NCI-H2227 treated with DMSO at 0.1 percent for 48 hours (cell line): ENCODE measurements around the gene LRIG1.

Source experiments
- DNase-seq: peaks from one replicate; lab custom pipeline; 2025; lab: John Stamatoyannopoulos, UW

The LRIG1 gene

GRCh38 chr3:66489115-66489514, 11.7 kb downstream of the LRIG1 start:
- DNase-seq, result no peak

DNA sequence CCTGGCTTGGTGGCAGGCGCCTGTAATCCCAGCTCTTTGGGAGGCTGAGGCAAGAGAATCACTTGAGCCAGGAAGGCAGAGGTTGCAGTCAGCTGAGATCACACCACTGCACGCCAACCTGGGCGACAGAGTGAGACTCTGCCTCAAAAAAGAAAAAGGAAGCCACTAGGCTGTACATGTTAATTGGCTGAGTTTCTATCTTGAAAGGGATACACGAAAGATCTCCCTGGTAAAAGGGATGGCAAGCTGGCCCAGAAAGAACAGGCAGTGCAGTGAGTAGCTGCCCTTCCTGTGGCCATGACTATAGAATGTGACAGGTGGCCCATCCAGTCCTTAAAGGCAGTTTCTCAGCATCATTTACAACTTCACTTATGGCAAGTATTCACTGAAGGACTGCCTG, 12.3 kb downstream of the LRIG1 start:
- no peak for DNase-seq

DNA sequence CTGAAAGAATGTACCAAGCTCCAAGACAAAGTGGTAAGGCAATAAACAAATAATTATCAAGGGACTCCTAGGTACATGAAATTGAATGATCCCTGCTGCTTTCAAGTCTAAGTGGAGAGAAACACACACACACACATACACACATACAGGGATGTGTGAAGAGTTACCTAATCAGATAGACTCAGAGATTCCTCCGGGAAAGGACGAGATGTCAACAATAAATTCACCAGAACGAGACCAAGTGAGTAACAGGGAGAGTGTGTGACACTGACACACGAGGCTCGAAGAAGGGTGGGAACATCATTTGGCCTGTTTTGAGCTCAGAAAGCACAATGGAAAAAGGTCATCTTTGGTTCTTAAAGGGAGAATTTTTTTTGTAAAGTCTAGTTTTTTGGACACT, 13.4 kb downstream of the LRIG1 start:
- DNase-seq, result no peak

- no peak for DNase-seq
Measured at GRCh38 chr3:66486646-66487045, 14.2 kb downstream of the LRIG1 start.

DNA sequence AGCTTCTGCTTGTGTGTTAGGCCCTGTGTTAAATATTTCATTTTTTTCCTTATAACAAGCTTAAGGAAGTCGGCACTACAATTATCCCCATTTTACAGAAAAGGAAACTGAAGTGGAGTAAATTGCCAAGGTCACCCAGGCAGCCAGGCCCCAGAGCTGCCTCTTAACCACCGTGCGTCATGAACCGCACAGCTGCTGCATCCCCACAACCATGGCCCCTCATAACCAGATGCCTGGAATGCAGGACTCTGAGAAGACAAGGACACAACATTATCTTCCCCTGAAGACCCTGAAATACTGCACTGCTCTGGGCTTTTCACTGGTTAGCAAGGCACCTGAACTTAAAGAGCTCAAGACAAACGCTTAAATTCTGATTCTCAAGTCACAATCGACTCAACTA, 14.6 kb downstream of the LRIG1 start:
- no peak for DNase-seq

GRCh38 chr3:66485291-66485968, 15.4 kb downstream of the LRIG1 start:
- no peak for DNase-seq

DNA sequence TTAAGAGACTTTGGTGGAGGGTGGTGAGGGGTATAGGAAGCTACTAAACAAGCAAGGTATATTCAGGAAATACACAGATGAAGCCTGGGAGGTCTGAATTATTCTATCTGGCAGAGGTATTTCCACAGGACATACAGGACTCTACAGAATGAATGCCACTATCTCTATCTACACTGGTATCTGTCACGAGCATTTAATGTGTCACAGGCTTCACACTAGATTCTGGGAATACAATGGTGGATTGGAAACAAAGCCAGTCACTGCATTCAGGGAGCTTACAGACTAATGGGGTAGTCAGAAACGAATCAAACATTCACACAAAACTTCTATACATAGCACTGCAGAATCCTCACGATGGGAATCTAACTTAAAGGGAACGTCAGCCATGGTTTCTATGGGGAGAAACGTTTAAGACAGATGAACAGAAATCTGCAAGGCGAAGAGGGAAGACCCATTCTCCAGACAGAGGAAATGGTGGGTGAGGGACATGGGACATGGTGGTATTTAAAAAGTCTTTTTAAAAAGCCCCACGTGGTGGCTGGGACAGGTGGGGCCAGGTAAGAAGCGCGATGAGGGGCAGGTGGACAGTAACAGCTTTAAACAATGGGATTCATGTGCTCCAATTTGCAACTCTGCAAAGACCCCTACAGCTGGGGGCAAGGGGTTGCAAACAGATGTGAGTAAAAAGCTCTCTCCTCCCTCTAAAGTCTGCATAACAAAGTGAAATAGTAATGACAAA, 16.5 kb downstream of the LRIG1 start:
- DNase-seq, result no peak

DNA sequence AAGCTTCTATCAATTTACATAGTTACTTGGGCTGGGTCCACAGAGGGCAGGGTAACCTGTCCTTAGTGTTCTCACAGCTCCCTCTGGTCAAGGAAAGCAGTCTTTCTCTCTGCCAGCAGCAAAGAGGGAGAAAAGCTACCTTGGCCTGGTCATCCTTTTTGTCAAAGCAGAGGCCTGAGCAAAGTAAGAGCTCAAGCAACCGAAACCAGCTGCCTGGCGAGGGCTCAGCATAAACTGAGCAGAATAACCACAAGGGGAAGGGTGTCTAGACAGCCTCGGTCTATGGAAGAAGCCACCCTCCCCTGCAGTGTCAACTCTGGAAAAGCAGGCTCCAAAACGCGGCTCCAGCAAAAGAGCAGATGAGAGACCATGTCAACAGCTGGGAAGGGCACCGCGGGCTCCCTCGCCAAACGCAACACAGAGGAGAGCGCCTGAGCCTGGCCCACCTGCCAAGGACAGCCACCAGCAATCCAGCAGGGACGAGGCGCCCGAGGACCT, 17.4 kb downstream of the LRIG1 start:
- DNase-seq, result no peak

- DNase-seq, result no peak
Measured at GRCh38 chr3:66483006-66483405, 17.8 kb downstream of the LRIG1 start.

DNA sequence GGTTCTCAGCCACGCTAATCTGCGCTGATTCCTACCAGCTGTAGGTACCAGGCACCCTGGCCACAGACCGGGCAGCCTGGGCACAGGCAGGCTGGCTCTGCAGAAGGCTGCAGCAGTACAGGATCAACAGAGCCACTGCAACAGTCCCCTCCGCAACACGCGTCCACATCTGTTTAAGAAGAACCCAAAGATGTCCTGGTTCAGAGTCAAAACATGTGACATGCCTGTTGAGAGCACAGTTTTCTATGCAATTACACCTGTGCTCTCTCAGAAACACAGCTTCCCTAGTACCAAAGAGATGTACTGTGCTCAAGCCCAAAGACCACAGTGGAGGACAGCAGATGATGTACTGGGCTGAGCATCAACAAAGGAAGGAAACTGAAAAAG, 18.8 kb downstream of the LRIG1 start:
- no peak for DNase-seq

GRCh38 chr3:66481071-66482017, 19.5 kb downstream of the LRIG1 start:
- no peak for DNase-seq

DNA sequence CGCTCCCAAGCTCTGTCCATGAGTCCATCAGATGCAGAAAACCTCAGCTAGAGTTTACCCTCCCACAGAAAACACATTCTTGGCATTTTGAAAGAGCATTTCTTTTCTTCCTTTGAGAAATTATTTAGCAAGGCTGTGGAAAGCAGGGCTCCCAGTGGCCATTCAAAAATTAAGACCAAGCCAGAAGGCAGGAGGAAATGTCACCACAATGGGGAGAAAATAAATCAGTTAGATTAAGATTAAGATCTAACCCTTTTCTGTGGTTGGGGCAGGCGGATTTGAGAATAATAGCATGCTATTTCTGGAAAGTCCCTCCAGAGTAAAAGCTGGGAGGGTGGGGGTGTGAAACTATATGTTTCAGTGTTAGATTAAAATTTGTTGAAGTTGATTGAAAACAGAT, 20.2 kb downstream of the LRIG1 start:
- DNase-seq, result no peak

GRCh38 chr3:66479532-66479947, 21.3 kb downstream of the LRIG1 start:
- no peak for DNase-seq

- peak; percentile 46 for DNase-seq
Measured at GRCh38 chr3:66478960-66479359, 21.9 kb downstream of the LRIG1 start.

DNA sequence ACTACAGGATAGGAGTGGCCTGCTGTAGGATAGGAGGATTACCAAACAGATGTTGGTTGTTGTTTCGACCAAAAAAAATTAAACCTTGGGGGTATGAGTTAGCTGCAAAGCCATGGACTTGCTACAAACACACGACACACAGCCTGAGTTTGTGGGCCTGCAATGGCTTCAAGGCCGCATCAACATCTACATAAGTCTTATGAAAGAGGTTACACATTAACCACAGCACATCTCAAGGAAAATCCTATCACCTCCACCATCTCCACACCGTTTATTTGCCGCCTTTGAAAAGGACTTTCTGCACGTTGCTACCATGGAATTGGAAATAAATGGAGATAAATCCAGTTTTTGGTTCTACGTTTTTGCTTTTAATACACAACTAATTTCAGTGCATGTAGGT, 23.0 kb downstream of the LRIG1 start:
- DNase-seq, result no peak

GRCh38 chr3:66476852-66477381, 23.9 kb downstream of the LRIG1 start:
- no peak for DNase-seq

DNA sequence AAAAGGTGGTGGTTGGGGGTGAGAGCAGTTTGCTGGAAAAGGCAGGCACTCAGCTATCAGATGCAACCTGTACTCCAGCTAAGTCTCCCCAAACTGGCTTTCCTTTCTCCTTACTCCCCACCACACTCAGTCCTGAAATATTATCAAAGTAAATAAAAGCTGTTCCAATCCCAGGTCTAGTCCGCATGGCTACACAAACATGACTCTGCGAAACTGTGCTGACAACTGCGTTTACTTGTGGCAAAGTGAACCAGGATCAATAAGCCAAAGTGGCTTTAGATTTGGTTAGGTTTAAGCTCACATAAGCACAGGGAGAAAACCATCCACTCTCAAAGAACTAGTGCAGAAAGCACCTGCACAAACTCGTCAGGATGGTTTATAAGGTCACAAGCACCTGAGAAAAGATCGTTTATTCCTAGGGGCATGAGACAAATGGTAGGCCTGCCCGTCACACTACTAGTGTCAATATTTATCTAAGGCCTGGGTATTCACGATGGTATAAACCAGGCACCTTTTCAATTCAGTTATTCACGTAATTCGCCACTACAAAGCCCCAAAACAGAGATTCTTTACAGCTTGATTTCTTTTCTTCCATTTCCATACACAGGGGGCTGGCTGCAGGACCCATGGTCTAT, 25.3 kb downstream of the LRIG1 start:
- no peak for DNase-seq

GRCh38 chr3:66473692-66474091, 27.1 kb downstream of the LRIG1 start:
- no peak for DNase-seq

- DNase-seq, result no peak
Measured at GRCh38 chr3:66473181-66473580, 27.6 kb downstream of the LRIG1 start.

- DNase-seq, result no peak
Measured at GRCh38 chr3:66472313-66473134, 28.3 kb downstream of the LRIG1 start.
